H1 (cell line): ENCODE data around the gene DDC. TPM values are rescaled to one million over a fixed set of nuclear protein-coding genes. Genes with fewer than 3 reads are reported as not detected.

ENCODE experiments used
- ATF2 ChIP-seq: IDR thresholded peaks from 2 replicates; pipeline ENCODE4 v1.6.1; 2012; ENCODE audit warnings: low read length, inconsistent platforms
- POLR2AphosphoS5 ChIP-seq: IDR thresholded peaks from 2 replicates; pipeline ENCODE4 v1.6.1; 2011; ENCODE audit warnings: low read depth, low read length
- polyA plus RNA-seq, 7 experiments: library from polyadenylated mRNA; depleted of rRNA in 3 of 7; stranded (reverse) in 5 of 7; unstranded in 2 of 7; fragments of >200 nt in 5 of 7; fragments of 200-250 nt in 2 of 7; gene quantifications; 1 replicate in 5 of 7; 2 replicates in 1 of 7; 4 replicates in 1 of 7; pipeline versions ENCODE4 v1.2.1 to v1.2.3, GENCODE V29; 2011 to 2013; ENCODE audit warnings: missing spikeins in 2 of 7, mixed read lengths in 2 of 7
- total RNA-seq: library from RNA; stranded (reverse); fragmentation: NEBNext Ultra II Directional; extraction: Animal tissue kit (Norgen Biotek cat#: 25700); gene quantifications from 2 replicates; pipeline ENCODE4 v1.2.1, GENCODE V29; 2021

The DDC gene
- total and polyA plus RNA-seq, 2 of the 8 experiments (the other 6 are each of a cell fraction or from before 2014, with no cell fraction given) = 0.05 TPM; not detected in 1

DNA sequence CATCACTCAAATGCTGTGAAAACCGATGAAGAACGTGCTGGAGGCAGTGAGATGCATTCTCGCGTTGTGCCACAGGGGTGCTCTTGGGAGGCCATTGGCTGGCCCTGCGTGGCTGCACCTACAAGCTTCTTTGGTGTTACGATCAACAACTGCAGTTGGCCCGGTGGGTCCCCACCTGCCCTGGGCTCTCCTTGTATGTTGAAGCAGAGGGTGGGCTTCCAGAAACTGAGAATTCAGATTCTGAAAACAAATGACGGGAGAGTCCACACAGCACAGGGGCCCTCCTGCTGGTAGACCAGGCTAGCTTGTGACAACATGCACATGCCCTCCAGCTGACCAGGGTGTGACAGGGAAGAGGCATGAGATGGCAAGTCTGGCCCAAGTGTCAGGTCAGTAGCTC is 23.7 kb upstream of the DDC start (continued):
- TF ChIP-seq ATF2 (no peak), POLR2AphosphoS5 (no peak)
